Measurements from ENCODE around the gene SGPP1. TPM values are rescaled to one million over a fixed set of nuclear protein-coding genes. Genes with fewer than 3 reads are reported as not detected.
A peak's percentile ranks its signal among the peaks of the same experiment; 100 is the strongest.
"Not testable (repeated sequence)": the region's sequence is repeated elsewhere in the genome, so short reads cannot be mapped to it uniquely, and the experiment has no call there.

Gene SGPP1, protein sequence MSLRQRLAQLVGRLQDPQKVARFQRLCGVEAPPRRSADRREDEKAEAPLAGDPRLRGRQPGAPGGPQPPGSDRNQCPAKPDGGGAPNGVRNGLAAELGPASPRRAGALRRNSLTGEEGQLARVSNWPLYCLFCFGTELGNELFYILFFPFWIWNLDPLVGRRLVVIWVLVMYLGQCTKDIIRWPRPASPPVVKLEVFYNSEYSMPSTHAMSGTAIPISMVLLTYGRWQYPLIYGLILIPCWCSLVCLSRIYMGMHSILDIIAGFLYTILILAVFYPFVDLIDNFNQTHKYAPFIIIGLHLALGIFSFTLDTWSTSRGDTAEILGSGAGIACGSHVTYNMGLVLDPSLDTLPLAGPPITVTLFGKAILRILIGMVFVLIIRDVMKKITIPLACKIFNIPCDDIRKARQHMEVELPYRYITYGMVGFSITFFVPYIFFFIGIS
- 5.6 TPM for total RNA-seq
- long read RNA-seq, transcript SGPP1-201 (3 exons, 3,312 nt): major isoform, 12 of 16 reads
- long read RNA-seq, partial matches to known transcripts: 0 of 16 reads
- long read RNA-seq, other reads (novel, unspliced or antisense): 4 of 16 reads

- intact Hi-C loops (cut with DNase I): no loop called here
- DNase-seq (ENCODE audit: low spot score): peak; percentile 91
Observed at GRCh38 chr14:63727736-63728728, at the start of gene SGPP1. SGPP1 (minus strand) TSS chr14:63728065; CDS start chr14:63727944, 121 bp downstream.

- intact Hi-C loops (cut with DNase I): no loop called here
- DNase-seq (ENCODE audit: low spot score): no peak
Observed at GRCh38 chr14:63777024-63777423, 49.2 kb upstream of the SGPP1 start.

GRCh38 chr14:63773504-63773903, 45.6 kb upstream of the SGPP1 start:
- DNase-seq (ENCODE audit: low spot score): no peak
- intact Hi-C loops (cut with DNase I): no loop called here

- DNase-seq (ENCODE audit: low spot score): no peak
- intact Hi-C loops (cut with DNase I): no loop called here
Observed at GRCh38 chr14:63770187-63770807, 42.4 kb upstream of the SGPP1 start.

- DNase-seq (ENCODE audit: low spot score): no peak
- intact Hi-C loops (cut with DNase I): no loop called here
Observed at GRCh38 chr14:63766611-63767010, 38.7 kb upstream of the SGPP1 start.

- no peak for DNase-seq (ENCODE audit: low spot score)
- intact Hi-C loops (cut with DNase I): no loop called here
Observed at GRCh38 chr14:63764620-63765139, 36.8 kb upstream of the SGPP1 start.

GRCh38 chr14:63764103-63764502, 36.2 kb upstream of the SGPP1 start:
- no peak for DNase-seq (ENCODE audit: low spot score)
- intact Hi-C loops (cut with DNase I): no loop called here

GRCh38 chr14:63761351-63762117, 33.7 kb upstream of the SGPP1 start:
- DNase-seq (ENCODE audit: low spot score): no peak
- intact Hi-C loops (cut with DNase I): no loop called here

- no peak for DNase-seq (ENCODE audit: low spot score)
- intact Hi-C loops (cut with DNase I): no loop called here
Observed at GRCh38 chr14:63760014-63760413, 32.1 kb upstream of the SGPP1 start.

DNA sequence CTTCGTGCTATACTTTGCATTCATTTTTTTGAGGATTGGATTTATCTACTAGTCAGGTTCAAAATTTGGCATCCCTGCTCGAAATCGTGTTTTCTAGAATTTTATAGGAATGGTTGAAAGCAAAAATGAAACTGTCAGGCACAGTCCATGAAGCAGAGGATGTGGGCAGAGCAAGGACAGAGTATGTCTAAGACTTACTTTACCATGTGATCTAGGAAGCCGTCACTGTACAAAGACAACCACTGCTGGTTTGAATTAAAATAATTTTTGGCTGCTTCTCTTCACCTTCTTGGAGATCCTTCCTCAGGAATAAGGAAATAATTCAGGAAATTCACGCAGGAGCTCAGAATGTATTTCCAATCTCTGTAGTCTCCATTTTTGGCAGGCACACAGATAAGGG, 31.6 kb upstream of the SGPP1 start:
- intact Hi-C loops (cut with DNase I): no loop called here
- DNase-seq (ENCODE audit: low spot score): no peak

GRCh38 chr14:63757211-63757610, 29.3 kb upstream of the SGPP1 start:
- DNase-seq (ENCODE audit: low spot score): no peak
- intact Hi-C loops (cut with DNase I): no loop called here

DNA sequence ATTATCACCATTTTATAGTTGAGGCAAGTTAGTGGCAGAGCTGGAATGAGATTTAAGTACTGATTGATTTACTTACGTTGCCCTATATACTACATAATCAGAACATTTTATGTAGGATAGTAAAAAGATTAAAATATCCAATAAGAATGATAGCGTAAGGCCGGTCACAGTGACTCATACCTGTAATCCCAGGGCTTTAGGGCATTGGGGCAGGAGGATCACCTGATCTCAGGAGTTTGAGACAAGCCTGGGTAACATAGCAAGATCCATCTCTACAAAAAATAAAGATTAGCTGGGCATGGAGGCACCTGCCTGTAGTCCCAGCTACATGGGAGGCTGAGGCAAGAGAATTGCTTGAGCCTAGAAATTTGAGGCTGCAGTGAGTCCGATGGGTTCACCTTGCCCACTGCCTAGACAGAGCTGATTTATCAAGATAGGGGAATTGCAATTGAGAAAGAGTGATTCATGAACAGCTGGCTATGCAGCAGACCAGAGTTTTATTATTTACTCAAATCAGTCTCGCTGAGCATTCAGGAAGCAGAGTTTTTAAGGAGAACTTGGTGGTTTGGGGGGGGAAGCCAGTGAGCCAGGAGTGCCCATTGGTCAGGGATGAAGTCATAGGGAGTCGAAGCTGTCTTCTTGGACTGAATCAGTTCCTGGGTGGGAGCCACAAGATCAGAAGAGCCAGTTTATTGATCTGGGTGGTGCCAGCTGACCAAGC, 24.7 kb upstream of the SGPP1 start:
- no peak for DNase-seq (ENCODE audit: low spot score)
- intact Hi-C loops (cut with DNase I): no loop called here

DNA sequence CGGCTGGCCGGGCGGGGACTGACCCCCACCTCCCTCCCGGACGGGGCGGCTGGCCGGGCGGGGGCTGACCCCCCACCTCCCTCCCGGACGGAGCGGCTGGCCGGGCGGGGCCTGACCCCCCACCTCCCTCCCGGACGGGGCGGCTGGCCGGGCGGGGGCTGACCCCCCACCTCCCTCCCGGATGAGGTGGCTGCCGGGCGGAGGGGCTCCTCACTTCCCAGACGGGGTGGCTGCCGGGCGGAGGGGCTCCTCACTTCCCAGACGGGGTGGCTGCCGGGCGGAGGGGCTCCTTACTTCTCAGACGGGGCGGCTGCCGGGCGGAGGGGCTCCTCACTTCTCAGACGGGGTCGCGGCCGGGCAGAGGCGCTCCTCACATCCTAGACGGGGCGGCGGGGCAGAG, 23.2 kb upstream of the SGPP1 start:
- DNase-seq (ENCODE audit: low spot score); intact Hi-C loops (cut with DNase I): not testable (repeated sequence)

- intact Hi-C loops (cut with DNase I): no loop called here
- no peak for DNase-seq (ENCODE audit: low spot score)
Observed at GRCh38 chr14:63747846-63748245, 20.0 kb upstream of the SGPP1 start.

DNA sequence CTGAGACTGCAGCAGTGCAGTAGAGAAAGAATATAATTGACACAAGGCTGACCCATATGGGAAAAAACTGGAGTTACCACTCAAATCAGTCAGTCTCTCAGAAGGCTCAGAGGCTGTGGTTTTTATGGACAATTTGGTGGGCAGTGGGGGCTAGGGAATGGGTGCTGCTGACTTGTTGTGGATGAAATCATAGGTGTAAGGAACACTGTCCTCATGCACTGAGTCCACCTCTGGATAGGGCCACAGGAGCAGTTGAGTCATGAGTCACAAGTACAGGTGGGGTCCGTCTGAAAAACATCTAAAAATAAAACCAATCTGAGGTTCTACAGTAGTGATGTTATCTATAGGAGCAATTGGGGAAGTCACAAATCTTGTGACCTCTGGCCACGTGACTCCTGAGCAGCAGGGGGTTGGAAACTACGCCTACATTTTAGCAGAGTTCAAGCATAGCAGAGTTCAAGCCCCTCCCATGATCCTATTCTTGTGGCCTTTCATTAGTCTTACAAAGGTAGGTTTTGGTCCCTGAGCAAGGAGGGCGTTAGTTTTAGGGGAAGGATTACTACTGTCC, 18.1 kb upstream of the SGPP1 start:
- intact Hi-C loops (cut with DNase I): no loop called here
- no peak for DNase-seq (ENCODE audit: low spot score)

DNA sequence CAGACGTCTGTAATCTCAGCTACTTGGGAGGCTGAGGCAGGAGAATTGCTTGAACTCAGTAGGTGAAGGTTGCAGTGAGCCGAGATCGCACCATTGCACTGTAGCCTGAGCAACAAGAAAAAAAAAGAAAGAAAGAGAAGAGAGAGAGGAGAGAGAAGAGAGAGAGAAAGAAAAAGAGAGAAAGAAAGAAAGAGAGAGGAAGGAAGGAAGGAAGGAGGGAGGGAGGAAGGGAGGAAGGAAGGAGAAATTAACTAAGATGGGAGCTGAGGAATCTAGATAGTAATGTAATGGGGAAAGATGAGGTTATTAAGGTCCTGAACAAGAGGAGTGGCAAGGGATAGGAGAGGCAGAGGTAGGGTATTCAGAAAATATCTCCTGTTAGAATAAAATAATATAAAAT, 17.4 kb upstream of the SGPP1 start:
- intact Hi-C loops (cut with DNase I): no loop called here
- DNase-seq (ENCODE audit: low spot score): no peak

GRCh38 chr14:63737582-63738006, 9.7 kb upstream of the SGPP1 start:
- DNase-seq (ENCODE audit: low spot score): no peak
- intact Hi-C loops (cut with DNase I): no loop called here

- DNase-seq (ENCODE audit: low spot score): no peak
- intact Hi-C loops (cut with DNase I): no loop called here
Observed at GRCh38 chr14:63735720-63736119, 7.9 kb upstream of the SGPP1 start.

All from cardiac septum (tissue), 1 donor.